Fibroblast of mammary gland (primary cell): Measurements from ENCODE around the gene STARD3.

Source experiments
- DNase-seq: peaks from one replicate; pipeline ENCODE4 v3.0.0-alpha.2; 2010; ENCODE audit warnings: low read depth
- H3K4me3 ChIP-seq: 2 replicates; pipeline ENCODE4 v1.5.1; 2011; ENCODE audit warnings: low read depth, mild to moderate bottlenecking, low read length, moderate library complexity; ENCODE audit not compliant: control insufficient read depth
- CTCF ChIP-seq: conservative IDR thresholded peaks from 2 replicates; pipeline ENCODE4 v1.5.1; 2011; ENCODE audit warnings: low read depth, low read length, inconsistent platforms; ENCODE audit not compliant: control insufficient read depth, insufficient read depth

Gene STARD3

GRCh38 chr17:39617100-39617445 is 19.9 kb upstream of the STARD3 start:
- no peak overlapping the region for H3K4me3 ChIP-seq
- TF ChIP-seq CTCF: no peak
- no peak for DNase-seq

DNA sequence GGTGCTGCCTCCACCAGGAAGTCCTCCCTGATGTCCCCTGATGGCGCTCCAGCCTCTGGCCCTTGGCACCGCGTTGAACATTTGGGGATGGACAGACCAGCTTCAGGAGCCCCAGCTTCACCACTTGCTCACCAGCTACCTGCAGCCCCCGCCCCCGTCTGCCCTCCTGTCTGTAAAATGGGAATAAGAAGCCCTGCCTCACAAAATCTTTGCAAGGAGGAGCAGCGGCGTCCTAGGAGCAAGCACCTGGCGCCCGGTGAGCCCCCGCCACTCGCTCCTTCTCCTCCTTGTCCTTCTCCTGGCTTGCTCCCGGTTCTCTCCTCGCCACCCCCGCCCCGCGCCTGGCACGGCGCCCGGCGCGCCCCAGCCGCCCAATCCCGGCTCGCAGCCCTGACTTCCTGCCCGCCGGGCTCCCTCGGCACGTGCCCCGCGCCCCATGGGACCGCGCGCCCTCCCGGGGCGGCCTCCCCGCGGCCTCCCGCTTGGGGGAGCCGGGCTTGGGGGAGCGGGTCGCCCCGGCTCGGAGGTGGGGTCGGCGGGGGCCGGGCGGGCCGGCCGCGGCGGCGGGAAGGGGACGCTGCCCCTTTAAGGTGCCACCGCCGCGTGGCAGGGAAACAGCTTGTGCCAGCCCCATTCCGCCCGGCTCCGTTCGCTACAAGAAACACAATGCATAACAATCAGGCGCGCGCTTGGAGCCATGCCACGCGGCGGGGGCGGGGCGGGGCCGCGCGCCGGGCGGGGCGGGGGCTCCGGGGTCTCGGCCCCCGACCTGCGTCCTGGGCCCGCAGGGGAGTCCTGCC is 19.3 kb upstream of the STARD3 start:
- peak overlapping the region; percentile 54 for H3K4me3 ChIP-seq
- TF ChIP-seq CTCF: no peak

DNA sequence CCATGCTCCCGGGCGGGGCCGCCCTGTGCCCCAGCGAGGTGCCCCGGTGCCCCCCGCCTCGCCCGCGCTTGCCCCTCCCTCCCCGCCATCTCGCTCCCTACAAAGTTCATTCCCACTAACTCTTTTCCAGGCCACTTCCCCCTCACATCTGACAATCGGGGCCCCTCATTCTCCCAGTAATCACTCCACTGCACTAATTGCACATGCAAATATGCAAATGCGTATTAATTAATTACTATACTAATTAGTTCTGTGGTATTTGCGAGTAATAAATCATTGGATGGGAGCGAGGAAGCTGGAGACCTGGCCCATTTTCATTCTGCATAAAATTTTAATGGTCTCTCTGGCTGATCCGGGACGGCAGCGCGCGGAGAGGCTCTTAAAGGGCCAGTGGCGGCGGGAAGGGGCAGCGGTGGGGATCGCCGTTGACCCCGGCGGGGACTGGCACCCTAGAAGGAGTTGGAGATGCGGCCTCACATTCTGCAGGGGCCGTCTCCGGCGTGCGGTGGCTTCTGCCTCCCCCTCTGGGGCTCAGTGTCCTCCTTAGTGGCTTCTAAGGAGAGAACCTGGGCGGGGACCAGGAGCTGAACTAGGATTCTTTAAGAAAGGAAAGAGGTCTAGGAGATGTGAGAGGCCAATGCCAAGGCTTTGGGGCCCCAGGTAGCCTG is 18.6 kb upstream of the STARD3 start:
- H3K4me3 ChIP-seq: peak overlapping the region; percentile 54

More for the DNA sequence above, 19.3 kb upstream of the STARD3 start:
- peak; percentile 20 for DNase-seq

DNA sequence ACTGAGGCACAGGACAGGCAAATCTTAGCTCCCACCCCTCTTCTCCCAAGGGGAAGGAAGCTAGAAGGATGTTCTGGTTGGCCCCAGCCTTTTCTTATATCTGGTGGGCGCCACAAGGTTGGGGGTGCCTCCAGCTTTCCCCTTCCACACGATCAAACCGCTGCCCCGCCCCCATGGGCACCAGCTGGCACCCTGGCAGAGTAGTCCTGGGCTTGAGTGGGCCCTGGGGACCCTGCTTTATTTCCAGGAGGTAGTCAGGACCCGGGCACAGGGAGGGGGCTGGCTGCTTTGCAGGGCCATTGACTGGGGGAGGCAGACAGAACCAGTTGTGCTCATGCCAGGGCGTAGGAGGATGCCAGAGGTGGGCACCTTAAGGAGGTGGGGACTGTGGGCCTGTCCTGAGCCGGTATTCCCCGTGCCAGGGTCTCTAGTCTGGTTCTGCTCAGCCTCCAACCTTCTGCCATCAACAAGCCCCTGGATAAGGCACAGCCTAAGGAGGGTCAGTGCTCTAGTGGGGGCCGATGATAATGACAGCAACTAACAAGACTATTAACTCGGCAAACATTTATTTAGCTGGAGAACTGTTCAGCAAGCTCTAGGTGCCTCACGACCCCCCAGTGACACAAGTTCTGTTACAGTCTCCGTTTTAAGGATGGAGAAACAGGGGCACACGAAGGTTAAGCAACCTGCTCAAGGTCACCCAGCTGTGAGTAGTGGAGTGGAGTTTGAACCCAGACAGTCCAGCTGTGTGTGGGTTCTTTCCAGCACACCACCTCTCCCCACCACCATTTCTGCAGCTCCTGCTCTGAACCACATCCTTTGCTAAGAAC is 17.8 kb upstream of the STARD3 start:
- DNase-seq: no peak
- no peak for TF ChIP-seq CTCF
- no peak overlapping the region for H3K4me3 ChIP-seq

More for the DNA sequence above, 18.6 kb upstream of the STARD3 start:
- no peak for DNase-seq
- TF ChIP-seq CTCF: no peak

GRCh38 chr17:39619786-39620101 is 17.2 kb upstream of the STARD3 start:
- no peak for DNase-seq

More at GRCh38 chr17:39619786-39620101, 17.2 kb upstream of the STARD3 start:
- no peak for TF ChIP-seq CTCF
- H3K4me3 ChIP-seq: no peak overlapping the region
